WERI-Rb-1 (cell line): ENCODE results near the gene SSTR3.
"Not testable (repeated sequence)": the region's sequence is repeated elsewhere in the genome, so short reads cannot be mapped to it uniquely, and the experiment has no call there.

Experiments used
- DNase-seq: peaks from one replicate; pipeline ENCODE4 v3.0.0-alpha.2; 2020
- H3K27ac ChIP-seq: fragments of 250-450 bp; sonication (Bioruptor Pico); 2 replicates; pipeline ENCODE4 v1.5.1; 2020; ENCODE audit warnings: mild to moderate bottlenecking, moderate library complexity
- H3K27me3 ChIP-seq: fragments of 250-450 bp; sonication (Bioruptor Pico); 2 replicates; pipeline ENCODE4 v1.5.1; 2021; ENCODE audit warnings: mild to moderate bottlenecking, low read depth, moderate library complexity; ENCODE audit not compliant: insufficient read depth, severe bottlenecking
- H3K36me3 ChIP-seq: fragments of 250-450 bp; sonication (Bioruptor Pico); 2 replicates; pipeline ENCODE4 v1.5.1; 2020; ENCODE audit warnings: mild to moderate bottlenecking, moderate library complexity
- H3K4me3 ChIP-seq: 2 replicates; pipeline ENCODE4 v1.5.1; 2011; ENCODE audit warnings: low read depth, mild to moderate bottlenecking, control low read depth, low read length
- H3K9me3 ChIP-seq: fragments of 250-450 bp; sonication (Bioruptor Pico); 2 replicates; pipeline ENCODE4 v1.5.1; 2021; ENCODE audit warnings: mild to moderate bottlenecking, moderate library complexity; ENCODE audit not compliant: severe bottlenecking
- CTCF ChIP-seq: IDR thresholded peaks from 2 replicates; pipeline ENCODE4 v1.5.1; 2011; ENCODE audit warnings: low read depth, mild to moderate bottlenecking, control low read depth, inconsistent platforms, low read length

The SSTR3 gene

DNA sequence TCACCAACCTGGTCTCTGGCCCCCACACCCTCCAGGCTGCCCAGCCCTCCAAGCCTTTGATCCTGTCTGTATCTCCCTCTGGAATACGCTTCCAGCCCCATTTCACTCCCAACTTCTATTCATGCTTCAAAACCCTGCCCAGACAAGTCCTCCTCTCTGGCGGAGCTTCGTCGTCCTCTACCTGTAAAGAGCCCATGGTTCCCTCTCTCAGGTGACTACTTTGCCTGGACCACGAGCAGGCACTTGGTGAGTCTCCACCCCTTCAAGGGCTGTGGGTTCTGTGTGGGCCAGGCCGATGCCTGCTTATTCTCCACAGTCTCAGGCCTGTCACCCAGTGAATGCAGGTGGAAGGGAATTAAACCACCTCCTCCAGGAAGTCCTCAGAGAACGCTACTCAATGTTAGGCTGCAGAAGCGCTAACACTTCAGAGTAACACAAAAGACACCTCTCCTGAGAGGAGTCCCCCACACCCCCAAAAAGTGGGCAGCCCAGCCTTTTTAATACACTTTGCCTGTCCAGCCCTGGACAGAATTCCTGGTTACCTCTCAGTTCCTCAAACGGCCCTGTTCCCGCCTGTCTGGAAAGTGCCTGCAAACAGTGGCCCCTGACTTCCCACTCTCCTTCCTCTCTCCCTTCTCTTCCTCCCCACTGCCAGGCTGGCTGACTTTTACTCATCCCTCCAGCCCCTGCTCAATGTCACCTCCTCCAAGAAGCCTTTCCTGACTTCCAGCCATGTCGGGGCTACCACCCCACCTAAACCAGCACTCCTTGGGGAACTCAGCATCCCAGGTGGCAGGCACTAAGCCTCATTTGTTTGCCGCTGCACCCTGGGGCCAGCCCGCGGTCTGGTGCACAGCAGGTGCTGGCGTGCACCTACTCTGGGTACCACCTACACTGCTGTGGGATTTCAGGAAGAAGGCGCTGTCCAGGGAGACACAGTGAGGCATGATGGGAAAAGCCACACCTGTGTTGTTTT lies 22.7 kb upstream of the SSTR3 start:
- no peak for TF ChIP-seq CTCF
- Histone ChIP-seq H3K4me3 (no peak overlapping the region), H3K9me3 (no peaks in the 10 kb centered on the region), H3K36me3 (no peaks in the 10 kb centered on the region), H3K27ac (no peak overlapping the region), H3K27me3 (no peaks in the 10 kb centered on the region)
- no peak for DNase-seq

DNA sequence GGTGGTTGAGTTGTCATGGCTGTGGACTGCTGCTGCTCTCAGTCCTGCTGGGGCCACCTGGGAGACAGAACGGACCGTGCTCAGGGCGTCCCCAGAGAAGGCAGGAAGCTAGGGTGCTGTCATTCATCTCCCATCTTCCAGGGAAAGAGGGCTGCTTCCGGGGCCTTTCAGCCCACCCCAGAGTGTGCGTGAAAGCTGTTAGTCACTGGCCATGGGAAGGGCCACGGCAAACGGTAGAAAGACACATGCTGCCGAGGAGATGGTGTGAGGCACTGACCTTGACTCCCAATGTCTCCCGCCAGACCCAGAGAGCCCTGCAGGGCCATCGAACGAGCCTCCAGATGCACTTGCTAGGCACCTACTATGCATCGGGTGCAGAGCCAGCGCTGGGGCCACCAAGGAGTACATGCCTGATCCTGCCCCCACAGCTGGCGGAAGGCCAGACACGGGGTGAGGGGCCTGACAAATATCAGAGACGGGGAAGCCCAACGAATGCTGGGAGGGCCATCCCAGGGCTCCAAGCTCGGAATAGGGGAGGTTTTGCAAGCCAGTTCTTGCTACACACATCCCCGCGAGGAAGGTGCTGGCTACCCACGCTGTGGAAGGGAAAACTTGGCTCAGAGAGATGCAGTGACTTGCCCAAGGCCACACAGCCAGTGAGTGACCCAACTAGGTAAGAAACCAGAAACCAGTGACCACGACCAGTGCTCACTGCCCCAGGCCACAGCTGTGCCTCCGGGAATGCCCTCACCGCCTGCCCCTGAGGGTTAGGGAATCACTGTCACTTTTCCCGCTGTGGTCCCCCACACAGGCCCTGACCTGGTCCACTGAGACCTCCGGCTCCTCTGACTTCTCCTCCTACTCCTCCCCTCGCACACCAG lies 21.7 kb upstream of the SSTR3 start:
- no peaks in the 10 kb centered on the region for H3K27me3 ChIP-seq
- no peaks in the 10 kb centered on the region for H3K36me3 ChIP-seq
- H3K4me3 ChIP-seq, result no peak overlapping the region
- H3K9me3 ChIP-seq, result no peaks in the 10 kb centered on the region
- TF ChIP-seq CTCF, result no peak
- H3K27ac ChIP-seq, result no peak overlapping the region
- no peak for DNase-seq

DNA sequence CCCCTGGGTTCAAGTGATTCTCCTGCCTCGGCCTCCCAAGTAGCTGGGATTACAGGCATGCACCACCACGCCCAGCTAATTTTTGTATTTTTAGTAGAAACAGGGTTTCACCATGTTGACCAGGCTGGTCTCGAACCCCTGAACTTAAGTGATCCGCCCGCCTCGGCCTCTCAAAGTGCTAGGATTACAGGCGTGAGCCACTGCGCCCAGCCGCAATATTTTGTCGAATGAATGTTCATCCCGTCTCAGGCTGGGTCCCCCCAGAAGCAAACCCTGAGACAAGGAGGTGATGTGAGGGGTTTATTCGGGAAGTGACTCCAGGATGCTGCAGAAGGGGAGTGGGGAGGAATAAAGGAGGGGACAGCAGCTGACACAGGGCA lies 21.1 kb upstream of the SSTR3 start:
- DNase-seq, H3K36me3 ChIP-seq, H3K4me3 ChIP-seq, H3K27ac ChIP-seq, H3K9me3 ChIP-seq, H3K27me3 ChIP-seq: not testable (repeated sequence)

DNA sequence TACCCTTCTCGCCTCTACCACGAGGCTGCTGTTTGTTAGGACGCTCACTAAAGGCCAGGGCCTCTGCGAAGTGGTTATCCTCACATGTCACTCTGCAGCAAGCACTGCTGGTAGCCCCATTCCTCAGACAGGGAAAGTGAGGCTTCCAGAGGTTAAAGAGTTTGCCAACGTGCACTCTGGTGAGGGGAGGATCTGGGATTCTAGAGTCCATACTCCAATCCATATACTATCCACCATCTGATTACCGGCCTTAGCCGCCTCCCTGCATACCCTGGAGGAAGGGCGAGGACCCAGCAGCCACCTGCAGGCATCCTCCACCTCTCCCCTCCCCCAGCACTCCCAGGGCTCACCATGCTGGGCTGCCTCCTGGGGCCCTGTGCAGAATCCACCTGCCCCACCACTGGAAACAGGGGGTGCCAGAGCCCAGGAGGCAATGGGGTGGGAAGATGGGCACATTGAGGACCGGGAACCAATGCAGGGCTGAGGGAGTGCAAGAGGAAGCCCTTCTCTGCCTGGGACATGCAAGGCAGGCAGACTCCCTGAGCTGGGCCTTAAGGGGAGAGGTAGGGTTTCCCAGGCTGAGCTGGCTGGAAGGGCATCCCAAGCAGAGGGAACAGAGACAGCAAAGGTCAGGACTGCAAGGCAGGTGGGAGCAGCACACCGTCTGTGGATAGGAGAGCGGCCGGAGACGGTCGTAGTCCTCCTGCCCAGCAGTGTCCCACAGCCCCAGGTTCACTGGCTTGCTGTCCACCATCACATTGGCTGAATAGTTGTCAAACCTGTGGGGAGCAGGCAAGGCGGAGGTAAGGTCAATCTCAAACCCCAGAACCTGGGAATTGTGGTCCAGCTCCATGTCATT lies 20.1 kb upstream of the SSTR3 start:
- TF ChIP-seq CTCF, result no peak
- Histone ChIP-seq H3K27ac (no peak overlapping the region), H3K36me3 (no peaks in the 10 kb centered on the region), H3K27me3 (no peaks in the 10 kb centered on the region), H3K9me3 (no peaks in the 10 kb centered on the region), H3K4me3 (no peak overlapping the region)
- DNase-seq, result no peak

DNA sequence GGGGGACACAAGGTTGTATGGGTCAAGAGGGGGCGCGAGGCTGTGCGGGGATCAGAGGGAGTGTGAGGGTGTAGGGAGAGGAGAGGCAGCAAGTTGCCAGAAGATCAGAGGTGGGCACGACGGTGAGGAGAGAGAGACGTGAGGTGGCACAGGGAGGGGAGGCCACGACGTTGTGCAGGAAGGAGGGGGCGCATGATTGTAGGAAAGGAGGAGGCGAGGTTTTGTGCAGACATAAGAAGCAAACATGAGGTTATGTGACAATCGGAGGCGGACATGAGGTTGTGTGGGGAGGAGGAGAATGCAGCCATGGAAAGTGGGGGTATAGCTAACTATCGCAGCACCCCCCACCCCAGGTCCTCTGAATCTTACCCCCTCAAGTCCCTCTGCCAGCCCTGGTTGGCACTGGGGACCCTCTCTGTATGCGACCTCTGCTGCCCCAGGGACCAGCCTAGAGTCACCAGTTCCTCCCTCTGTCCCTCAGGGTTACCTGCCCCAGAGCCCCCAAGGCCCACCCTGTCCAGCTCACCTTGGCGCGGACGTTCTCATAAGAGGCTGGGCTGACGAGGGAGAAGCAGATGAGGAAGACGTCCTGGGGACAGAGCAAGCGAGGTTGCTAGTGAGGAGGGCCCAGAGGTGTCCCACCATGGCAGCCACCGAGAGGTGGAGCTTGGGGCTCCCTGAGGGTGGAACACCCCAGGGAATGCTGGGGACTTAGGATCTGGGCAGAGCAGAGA lies 19.3 kb upstream of the SSTR3 start:
- H3K27ac ChIP-seq, result no peak overlapping the region

More for the DNA sequence above, 19.3 kb upstream of the SSTR3 start:
- Histone ChIP-seq H3K36me3 (no peaks in the 10 kb centered on the region), H3K4me3 (no peak overlapping the region), H3K27me3 (no peaks in the 10 kb centered on the region), H3K9me3 (no peaks in the 10 kb centered on the region)
- DNase-seq, result no peak
- TF ChIP-seq CTCF, result no peak
